Osteocyte (in vitro differentiated cells): ENCODE data around the gene KLC4. TPM values are rescaled to one million over a fixed set of nuclear protein-coding genes. Genes with fewer than 3 reads are reported as not detected.
A peak's percentile ranks its signal among the peaks of the same experiment; 100 is the strongest.

Source experiments
- DNase-seq: peaks from one replicate; pipeline ENCODE4 v3.0.0; 2021; ENCODE audit warnings: mixed read lengths; ENCODE audit not compliant: unreplicated experiment; ENCODE audit errors: extremely low spot score
- H3K27ac Mint-ChIP-seq: one replicate; pipeline ENCODE4 v1.8.0; 2021; ENCODE audit warnings: mild to moderate bottlenecking, mixed read lengths; ENCODE audit not compliant: unreplicated experiment
- H3K27me3 Mint-ChIP-seq: one replicate; pipeline ENCODE4 v1.8.0; 2021; ENCODE audit warnings: mixed read lengths; ENCODE audit not compliant: unreplicated experiment
- H3K36me3 Mint-ChIP-seq: one replicate; pipeline ENCODE4 v1.8.0; 2021; ENCODE audit warnings: mixed read lengths; ENCODE audit not compliant: unreplicated experiment
- H3K4me1 Mint-ChIP-seq: one replicate; pipeline ENCODE4 v1.8.0; 2021; ENCODE audit warnings: mixed read lengths; ENCODE audit not compliant: unreplicated experiment
- H3K4me3 Mint-ChIP-seq: one replicate; pipeline ENCODE4 v1.8.0; 2021; ENCODE audit warnings: mild to moderate bottlenecking, moderate library complexity, mixed read lengths; ENCODE audit not compliant: unreplicated experiment
- H3K9me3 Mint-ChIP-seq: one replicate; pipeline ENCODE4 v1.8.0; 2021; ENCODE audit warnings: mixed read lengths; ENCODE audit not compliant: unreplicated experiment
- total RNA-seq: library from RNA; stranded (reverse); gene quantifications from 2 replicates; pipeline ENCODE4 v1.2.1, GENCODE V29; 2021
- TF ChIP-seq, protein P1 (sequence below): fragments of 200-600 bp; sonication (generic); IDR thresholded peaks from 2 replicates; pipeline ENCODE4 v1.5.0; 2021; ENCODE audit warnings: antibody characterized with exemption, mild to moderate bottlenecking, moderate library complexity

Gene KLC4
- total RNA-seq, 1 donor from 2014 or later: 44.5 TPM

DNA sequence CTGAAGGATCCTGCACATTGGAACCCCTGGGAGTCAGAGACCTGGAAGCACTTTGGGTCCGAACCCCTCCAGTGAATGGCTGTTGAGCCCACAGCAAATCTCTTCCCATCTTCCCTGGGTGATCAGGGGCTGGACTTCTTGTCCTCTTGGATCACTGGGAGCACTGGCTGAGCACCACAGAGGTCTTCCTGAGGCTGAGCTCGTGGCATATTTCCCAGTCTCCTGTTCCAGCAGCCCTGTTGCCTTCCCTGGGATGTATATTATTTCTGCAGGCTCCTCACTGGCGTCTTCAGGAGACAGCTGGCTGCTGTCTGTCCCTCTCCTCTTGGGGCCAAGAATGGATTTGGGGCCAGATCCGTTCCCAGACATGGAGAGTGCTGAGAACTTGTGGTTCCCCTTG lies 60.1 kb downstream of the KLC4 start:
- Mint-ChIP-seq H3K36me3 (peaks cover 4% of the 10 kb centered on the region), H3K4me3 (no peak overlapping the region), H3K4me1 (peaks cover 62% of the 10 kb centered on the region), H3K27ac (peak overlapping the region; percentile 54), H3K9me3 (no peaks in the 10 kb centered on the region), H3K27me3 (no peaks in the 10 kb centered on the region)
- TF ChIP-seq, protein P1, sequence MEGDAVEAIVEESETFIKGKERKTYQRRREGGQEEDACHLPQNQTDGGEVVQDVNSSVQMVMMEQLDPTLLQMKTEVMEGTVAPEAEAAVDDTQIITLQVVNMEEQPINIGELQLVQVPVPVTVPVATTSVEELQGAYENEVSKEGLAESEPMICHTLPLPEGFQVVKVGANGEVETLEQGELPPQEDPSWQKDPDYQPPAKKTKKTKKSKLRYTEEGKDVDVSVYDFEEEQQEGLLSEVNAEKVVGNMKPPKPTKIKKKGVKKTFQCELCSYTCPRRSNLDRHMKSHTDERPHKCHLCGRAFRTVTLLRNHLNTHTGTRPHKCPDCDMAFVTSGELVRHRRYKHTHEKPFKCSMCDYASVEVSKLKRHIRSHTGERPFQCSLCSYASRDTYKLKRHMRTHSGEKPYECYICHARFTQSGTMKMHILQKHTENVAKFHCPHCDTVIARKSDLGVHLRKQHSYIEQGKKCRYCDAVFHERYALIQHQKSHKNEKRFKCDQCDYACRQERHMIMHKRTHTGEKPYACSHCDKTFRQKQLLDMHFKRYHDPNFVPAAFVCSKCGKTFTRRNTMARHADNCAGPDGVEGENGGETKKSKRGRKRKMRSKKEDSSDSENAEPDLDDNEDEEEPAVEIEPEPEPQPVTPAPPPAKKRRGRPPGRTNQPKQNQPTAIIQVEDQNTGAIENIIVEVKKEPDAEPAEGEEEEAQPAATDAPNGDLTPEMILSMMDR: no peak
- DNase-seq: no peak

DNA sequence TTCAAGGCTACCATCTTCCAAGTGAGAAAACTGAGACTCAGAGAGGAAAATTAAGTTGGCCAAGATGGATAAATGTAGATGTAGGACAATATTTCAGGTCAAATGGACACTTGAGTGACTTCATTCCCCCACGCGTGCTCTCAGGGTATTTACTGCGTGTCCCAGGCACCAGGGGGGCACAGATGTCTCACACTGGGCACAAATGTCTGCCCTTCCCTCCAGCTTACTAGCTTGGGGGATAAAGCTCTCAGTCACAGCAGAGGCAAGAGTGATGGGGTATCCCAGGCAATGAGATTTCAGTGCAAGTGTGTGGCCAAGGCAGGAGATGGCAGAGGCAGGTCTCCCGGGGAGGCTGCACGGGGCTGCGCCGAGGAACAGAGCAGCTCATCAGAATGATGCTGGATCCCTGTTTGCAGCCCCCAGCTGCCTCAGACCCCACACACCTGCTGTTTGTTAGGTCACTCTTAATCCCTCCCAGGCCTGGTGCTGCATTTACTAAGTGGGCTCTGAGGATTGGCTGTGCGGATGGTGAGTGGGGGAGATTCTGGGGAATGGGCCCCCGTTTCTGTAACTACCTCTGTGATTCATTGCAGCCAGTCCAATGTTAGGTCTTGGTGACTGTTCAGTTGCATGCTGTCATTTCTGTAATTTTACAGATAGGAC lies 60.8 kb downstream of the KLC4 start:
- peaks cover 66% of the 10 kb centered on the region for H3K4me1 Mint-ChIP-seq
- peaks cover 4% of the 10 kb centered on the region for H3K36me3 Mint-ChIP-seq
- peak overlapping the region; percentile 93 for H3K27ac Mint-ChIP-seq
- TF ChIP-seq, protein P1: no peak
- no peak overlapping the region for H3K4me3 Mint-ChIP-seq
- no peaks in the 10 kb centered on the region for H3K27me3 Mint-ChIP-seq
- no peak for DNase-seq
- no peaks in the 10 kb centered on the region for H3K9me3 Mint-ChIP-seq

DNA sequence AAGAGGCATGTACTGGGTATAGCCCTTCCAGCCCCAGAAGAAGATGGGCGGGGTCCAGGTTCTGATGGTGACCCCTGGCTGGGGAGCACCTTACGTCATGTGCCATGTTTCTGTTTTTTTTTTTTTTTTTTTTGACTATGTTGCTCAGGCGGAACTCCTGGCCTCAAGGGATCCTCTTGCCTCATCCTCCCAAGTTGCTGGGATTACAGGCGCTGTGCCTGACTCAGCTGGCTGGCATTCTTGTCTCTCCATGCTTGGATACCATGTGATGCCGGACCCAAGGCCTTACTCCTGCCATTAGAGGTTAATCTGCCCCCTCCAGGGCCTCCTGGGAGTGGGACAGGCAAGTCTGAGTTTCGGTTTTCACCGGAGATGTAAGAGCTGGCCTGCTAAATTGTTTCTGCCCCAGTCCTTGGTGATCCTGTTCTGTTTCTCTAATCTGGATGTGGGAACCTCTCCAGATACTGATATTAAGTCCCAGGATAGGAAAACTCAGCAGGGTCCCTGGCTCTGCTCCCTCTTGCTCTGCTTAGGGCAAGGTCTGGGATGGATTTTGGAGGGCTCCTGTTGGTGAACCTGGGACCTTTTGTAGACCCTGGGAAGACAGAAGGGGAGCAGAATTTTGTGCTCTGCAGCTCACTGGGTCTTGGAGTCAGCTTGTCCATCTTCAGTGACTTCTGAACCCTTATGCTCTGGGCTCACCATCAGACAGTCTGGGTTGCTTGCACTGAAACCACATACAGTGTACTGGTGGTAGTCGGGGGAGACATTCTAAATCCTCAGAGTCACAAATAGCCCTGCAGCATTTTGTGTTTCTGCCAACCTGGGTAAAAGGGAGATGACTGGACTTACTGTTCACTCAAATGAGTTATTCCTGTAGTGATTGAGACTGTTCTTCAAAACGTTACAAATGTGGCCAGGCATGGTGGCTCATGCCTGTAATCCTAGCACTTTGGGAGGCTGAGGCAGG lies 61.8 kb downstream of the KLC4 start:
- DNase-seq: peak; percentile 93
- H3K27ac Mint-ChIP-seq: peak overlapping the region; percentile 93
- H3K4me1 Mint-ChIP-seq: peaks cover 72% of the 10 kb centered on the region

DNA sequence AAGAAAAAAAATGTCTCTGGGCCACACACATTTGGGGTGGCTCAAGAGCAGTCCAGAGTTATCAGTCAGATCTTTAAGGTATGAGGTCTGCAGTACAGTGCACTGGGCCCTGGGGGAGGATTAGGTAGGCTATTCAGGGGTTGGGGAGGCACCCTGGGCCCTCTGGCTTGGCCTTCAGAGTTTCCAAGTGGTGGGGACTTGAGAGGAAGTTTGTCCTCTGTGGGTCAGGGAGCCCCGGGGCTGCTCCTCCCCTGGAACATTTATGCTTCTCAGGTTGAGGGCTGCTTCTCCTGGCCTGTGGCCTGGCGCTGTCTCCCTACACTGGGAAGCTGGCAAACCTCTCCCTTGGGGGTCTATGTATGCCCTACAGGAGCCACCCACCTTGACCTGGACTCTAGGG lies 62.7 kb downstream of the KLC4 start:
- TF ChIP-seq, protein P1: no peak
- peaks cover 75% of the 10 kb centered on the region for H3K4me1 Mint-ChIP-seq
- H3K4me3 Mint-ChIP-seq: no peak overlapping the region
- peaks cover 3% of the 10 kb centered on the region for H3K36me3 Mint-ChIP-seq
- no peaks in the 10 kb centered on the region for H3K9me3 Mint-ChIP-seq
- peak overlapping the region; percentile 93 for H3K27ac Mint-ChIP-seq
- no peaks in the 10 kb centered on the region for H3K27me3 Mint-ChIP-seq
- no peak for DNase-seq

More for the DNA sequence above, 61.8 kb downstream of the KLC4 start:
- peaks cover 4% of the 10 kb centered on the region for H3K36me3 Mint-ChIP-seq
- no peaks in the 10 kb centered on the region for H3K27me3 Mint-ChIP-seq
- TF ChIP-seq, protein P1: no peak
- no peaks in the 10 kb centered on the region for H3K9me3 Mint-ChIP-seq
- peak overlapping the region; percentile 17 for H3K4me3 Mint-ChIP-seq
